WI38 (cell line): ENCODE data around the gene LDHAL6A.

Source experiments
- H3K4me3 ChIP-seq: 2 replicates; pipeline ENCODE4 v1.5.1; 2011; ENCODE audit warnings: low read depth, mild to moderate bottlenecking, control low read depth, low read length
- CTCF ChIP-seq: IDR thresholded peaks from 2 replicates; pipeline ENCODE4 v1.5.1; 2012; ENCODE audit warnings: low read depth, mild to moderate bottlenecking, control low read depth, low read length

The LDHAL6A gene

DNA sequence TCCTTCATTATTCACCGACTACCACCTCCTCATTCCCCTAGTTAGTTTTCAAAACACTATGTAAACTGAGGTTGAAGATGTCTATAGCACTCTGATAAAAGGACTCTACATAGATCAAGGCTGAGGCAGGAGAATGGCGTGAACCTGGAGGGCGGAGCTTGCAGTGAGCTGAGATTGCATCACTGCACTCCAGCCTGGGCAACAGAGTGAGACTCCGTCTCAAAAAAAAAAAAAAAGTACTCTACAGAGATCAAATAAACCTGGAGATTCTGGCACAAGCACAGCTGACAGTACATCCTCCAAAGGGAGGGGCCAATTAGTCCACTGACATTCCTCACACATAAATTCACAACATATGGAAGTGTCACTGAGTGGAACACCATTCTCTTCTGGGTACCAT, 40.0 kb downstream of the LDHAL6A start:
- no peak for TF ChIP-seq CTCF
- no peak overlapping the region for H3K4me3 ChIP-seq

DNA sequence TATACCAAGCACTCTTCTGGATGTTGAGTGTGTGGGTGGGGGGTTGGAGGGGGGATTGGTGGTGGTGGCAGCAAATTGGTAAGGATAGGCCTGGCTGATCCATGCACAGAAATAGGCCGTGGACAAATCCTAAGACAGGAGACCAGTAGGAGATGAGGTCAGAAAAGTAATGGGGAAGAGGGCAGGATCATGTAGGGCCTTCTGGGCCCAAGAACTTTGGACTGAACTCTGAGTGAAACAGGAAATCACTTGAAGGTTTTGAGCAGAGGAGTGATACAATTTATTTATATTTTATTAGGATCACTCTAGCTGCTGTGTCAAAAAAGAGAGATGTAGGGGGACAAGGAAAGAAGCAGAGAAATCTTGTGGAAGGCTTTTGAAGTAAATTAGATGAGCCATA, 42.4 kb downstream of the LDHAL6A start:
- no peak for TF ChIP-seq CTCF
- no peak overlapping the region for H3K4me3 ChIP-seq

GRCh38 chr11:18501629-18502028, 46.0 kb downstream of the LDHAL6A start:
- TF ChIP-seq CTCF, result no peak
- no peak overlapping the region for H3K4me3 ChIP-seq

GRCh38 chr11:18502352-18502751, 46.7 kb downstream of the LDHAL6A start:
- no peak overlapping the region for H3K4me3 ChIP-seq
- TF ChIP-seq CTCF, result no peak

DNA sequence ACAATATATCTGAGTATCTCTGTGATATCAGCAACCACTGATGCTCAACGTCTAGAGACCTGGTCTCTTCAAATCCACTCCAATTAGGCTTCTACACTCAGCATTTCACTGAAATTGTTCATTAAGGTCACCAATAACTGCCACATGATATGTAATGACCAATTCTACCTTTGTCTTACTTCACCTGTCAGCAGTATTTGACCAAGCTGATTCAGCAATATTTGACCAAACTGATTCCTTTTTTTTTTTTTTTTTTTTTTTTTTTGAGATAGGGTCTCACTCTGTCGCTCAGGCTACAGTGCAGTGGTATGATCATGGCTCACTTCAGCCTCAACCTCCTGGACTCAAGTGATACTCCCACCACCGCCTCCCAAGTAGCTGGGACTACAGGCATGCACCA, 65.5 kb downstream of the LDHAL6A start:
- TF ChIP-seq CTCF, result no peak
- H3K4me3 ChIP-seq, result no peak overlapping the region

DNA sequence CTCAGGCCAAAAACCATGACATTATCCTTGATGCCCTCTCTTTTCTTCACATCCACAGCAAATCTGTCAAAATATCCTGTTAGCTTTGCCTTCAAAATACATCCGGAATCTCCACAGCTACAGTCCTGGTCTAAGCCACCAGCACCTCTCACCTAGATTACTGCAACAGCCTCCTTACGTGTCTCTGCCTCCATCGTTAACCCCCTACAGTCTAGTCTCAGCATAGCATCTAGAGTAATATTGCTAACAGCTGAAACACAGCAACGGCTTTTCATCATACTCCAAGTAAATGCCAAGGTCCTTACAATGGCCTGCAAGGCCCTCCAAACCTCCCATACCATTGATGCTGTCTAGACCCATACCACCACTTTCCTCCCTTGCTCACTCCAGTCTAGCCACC, 66.7 kb downstream of the LDHAL6A start:
- no peak for TF ChIP-seq CTCF
- H3K4me3 ChIP-seq, result no peak overlapping the region

DNA sequence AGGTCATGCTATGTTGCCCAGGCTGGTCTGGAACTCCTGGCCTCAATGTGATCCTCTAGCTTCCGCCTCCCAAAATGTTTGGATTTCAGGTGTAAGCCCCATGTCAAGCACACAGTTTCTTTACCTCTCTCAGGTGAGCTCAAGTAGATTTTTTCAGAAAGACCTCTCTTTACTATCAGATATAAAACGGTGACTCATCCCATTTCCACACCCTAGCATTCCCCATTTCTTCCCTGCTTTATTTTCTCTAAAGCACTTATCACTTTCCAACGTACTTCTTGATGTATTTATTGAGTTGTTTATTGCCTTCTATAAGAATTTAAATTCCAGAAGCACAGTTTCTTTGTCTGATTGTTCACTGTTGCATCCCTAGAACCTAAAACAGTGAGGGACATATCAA, 67.4 kb downstream of the LDHAL6A start:
- no peak for TF ChIP-seq CTCF
- no peak overlapping the region for H3K4me3 ChIP-seq
